HG02763 (cell line): ENCODE measurements around the gene SOX5.
"Not testable (repeated sequence)": the region's sequence is repeated elsewhere in the genome, so short reads cannot be mapped to it uniquely, and the experiment has no call there.

Source experiments
- ATAC-seq: cut with Tn5 transposase; IDR thresholded peaks from one replicate; pipeline ENCODE4 v1.9.1; 2021; ENCODE audit warnings: mild to moderate bottlenecking, moderate library complexity; ENCODE audit not compliant: unreplicated experiment

Gene SOX5

DNA sequence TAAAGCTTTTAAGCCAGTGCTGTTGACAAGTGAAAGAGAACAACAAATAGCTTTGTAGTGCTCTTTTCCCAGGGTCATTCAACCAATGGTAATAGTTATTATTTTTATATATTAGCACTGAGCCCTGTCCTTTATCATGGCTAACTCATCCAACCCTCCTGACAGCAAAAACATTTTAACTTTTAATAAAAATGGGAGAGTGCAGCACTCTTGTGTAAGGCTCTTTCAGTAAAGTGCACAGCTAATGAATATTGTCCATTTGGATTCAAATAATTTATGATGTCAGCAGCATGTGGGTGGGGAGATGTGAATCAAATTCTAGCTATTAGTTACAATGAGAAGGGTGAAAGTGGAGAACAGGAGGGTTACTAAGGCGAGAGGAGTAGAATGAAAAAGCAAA lies 185.7 kb downstream of the SOX5 start:
- no peak for ATAC-seq

DNA sequence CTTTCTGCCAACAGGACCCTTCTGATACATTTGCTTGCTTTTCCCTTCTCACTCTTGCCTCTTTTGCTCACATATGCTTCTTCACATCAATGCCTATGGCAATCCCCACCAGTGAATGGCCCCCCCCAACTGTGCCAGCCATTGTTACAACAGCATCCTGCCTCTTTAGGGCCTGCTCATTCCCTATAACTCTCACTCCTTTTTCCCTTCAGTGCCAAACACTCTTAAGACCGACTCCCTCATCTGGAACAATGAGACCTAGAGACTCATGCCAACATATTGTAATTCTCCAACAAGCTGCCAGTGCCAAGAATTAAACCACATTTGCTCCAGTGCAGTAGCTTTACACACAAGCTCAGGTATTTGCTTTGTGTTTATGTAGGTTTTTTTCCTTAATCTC lies 189.0 kb downstream of the SOX5 start:
- ATAC-seq = no peak

DNA sequence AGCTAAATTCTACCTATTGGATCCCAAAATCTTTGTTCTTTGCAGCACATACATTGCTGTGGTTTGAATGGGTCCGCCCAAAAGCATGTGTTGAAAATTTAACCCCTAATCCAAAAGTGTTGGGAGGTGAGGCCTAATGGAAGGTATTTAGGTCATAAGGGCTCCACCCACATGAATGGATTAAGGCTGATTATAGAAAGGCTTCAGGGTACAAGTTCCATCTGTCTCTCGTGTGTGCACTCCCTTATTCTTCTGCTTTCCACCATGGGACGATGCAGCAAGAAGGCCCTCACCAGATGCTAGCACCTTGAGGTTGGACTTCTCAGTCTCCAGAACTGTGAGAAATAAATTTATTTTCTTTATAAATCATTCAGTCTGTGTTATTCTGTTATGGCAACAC lies 190.9 kb downstream of the SOX5 start:
- no peak for ATAC-seq

DNA sequence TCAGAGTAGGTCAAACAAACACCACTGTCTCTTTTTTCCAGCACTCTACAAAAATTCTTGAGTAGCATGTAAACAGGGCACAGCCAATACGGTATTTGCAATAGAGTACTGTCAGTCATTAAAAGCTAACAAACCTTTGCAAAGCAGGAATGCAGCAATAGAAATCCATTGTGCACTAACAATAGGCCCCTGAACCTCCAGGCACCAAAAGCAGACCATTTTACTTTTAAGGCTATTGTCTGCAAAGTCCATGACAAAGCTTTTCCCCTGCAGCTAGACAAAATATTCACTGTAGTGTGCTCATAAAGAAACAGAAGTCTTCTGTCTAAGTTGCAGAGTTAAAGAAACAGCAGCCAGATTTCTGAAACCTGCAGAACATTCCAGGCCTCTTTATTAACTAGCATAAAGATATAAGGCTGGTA lies 191.9 kb downstream of the SOX5 start:
- ATAC-seq = no peak

DNA sequence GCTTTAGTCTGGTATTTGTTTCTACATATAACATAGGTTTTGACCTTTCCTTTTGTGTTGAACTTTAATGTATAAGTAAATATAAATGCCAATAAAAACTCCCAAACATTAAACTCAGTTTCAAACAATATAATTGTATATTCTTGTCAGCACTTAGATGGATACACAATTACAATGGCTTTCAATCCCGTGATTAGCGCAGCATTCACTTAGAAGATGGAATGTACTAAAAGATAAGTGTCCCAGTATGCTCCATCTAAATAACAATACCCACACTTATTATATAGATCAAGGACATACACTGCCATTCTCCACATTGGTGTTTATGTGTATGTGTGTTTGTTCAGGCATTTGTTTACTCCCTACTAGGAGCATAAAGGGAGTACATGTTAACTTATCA lies 193.1 kb downstream of the SOX5 start:
- ATAC-seq = no peak

DNA sequence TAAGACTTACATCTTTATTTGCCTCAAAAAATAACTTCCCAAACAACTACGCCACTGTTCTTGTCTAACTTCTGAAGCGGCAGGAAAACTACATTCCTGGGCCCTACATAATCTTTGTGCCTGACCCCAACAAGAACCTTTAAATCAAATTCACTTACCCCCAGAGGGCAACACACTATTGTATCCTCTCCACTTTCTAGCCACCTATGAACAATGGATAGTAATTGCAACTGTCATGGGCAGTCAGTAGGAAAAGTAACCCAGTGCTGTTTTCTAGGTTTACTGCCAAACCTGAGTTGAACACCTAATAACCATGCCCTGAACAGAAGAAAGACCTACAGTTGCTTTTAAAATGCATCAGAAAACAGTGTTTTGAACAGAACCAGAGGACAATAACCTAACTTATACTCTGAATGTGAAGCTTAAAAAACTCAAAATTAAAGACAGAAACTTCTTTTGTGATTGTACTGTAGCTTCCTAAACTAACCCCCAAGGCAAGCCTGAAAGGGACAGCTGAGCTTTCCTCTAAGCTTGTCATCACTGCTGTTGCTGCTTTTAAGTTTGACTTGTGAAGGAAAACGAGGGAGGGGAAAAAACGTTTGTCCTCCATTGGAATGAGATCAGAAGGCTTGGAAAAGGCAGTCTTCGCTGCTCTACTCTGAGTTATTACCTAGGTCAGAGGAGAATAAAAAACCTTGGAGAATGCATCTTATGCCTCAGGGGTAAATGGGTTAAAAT lies 195.7 kb downstream of the SOX5 start:
- ATAC-seq = no peak

DNA sequence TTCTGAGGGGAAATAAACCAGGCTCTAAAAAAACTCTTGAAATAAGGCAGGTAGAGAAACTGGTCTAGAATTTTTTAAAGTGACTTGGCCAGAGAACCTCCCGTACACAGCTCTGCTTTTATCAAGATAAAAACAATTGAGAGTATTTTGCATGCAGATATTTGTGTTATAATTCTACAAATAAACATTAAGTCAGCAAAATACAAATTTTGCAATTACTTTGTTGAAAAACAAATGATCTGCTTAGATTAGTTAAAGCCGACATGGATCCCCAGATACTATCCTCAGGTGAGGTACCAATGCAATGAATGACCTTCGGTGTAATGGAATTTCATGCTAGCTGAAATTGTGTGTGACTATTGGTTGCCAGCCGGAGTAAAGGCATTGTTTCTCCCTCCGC lies 197.2 kb downstream of the SOX5 start:
- ATAC-seq = no peak

DNA sequence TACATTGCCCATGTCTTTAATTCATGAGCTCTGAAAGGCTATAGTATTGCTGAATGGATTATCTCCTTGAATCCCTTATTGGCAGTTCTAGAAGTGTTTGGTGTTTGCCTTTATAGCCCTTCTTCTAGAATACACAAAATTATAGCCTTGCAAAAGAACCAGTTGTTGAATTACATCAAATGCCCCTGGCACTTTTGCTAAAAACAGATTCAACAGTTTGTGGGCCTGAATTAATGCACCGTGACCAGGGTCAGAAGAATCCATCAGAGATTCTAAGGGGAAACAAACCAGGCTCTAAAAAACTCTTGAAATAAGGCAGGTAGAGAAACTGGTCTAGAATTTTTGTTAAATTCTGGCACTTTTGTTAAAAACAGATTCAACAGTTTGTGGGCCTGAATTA lies 197.8 kb downstream of the SOX5 start:
- no peak for ATAC-seq

DNA sequence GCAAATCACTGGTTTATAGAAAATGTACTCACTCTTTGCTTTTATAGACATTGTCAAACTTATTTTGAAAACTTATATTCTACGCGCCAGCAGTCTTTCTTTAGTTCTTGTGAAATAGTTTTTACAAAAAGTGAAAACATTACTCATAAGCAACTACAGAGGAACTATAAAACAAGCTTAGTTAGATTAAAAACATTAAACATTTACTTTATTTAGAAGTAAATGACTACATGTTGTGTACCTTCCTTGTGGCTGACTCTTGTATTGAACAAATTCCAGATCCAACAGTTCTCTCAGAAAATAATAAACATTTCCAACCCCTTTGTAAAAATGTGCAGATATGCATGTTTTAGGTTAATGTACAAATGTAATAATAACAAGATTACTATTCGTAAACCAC lies 198.5 kb downstream of the SOX5 start:
- ATAC-seq = no peak

DNA sequence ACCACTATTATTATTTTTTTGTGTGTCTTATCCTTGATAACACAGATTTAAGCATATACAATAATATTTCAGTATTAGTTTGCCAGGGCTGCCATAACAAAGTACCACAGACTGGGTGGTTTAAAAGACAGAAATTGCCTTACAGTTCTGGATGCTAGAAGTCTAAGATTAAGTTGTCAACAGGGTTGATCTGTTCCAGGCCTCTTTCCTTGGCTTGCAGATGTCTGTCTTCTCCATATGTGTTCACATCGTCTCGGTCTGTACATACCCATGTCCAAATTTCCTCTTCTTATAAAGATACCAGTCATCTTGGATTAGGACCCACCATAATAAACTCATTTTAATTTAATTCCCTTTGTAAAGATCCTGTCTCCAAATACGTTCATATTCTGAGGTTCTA lies 204.8 kb downstream of the SOX5 start:
- no peak for ATAC-seq

DNA sequence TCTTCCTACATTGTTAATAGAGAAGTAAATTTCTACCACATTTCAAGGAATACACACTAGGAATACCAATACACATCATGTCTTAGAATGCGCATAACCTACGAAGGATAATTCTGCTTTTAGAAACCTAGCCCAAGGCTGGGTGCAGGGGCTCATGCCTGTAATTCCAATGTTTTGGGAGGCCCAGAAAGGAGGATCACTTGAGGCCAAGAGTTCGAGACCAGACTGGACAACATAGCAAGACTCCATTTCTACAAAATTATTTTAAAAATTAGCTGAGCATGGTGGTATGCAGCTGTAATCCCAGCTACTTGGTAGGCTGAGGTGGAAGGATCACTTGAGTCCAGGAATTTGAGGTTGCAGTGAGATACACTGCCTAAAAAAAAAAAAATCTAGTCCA lies 206.9 kb downstream of the SOX5 start:
- no peak for ATAC-seq

DNA sequence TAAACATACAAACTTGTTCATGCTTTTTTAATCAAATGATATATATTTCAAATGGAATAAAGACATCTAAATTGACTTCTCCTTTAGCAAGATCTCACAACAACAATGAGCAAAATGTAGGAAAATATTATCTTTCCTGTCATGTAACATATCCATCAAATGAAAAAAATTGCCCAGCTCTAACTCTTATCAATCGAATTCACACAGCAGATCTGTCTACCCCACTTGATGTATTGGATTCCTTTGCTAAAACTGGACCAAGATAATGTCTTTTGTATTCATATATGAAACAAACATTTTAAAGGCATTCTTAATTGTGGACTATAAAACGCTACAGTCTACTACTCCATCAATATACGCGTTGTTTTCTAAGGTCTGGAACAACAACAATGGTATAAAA lies 218.0 kb downstream of the SOX5 start:
- no peak for ATAC-seq

DNA sequence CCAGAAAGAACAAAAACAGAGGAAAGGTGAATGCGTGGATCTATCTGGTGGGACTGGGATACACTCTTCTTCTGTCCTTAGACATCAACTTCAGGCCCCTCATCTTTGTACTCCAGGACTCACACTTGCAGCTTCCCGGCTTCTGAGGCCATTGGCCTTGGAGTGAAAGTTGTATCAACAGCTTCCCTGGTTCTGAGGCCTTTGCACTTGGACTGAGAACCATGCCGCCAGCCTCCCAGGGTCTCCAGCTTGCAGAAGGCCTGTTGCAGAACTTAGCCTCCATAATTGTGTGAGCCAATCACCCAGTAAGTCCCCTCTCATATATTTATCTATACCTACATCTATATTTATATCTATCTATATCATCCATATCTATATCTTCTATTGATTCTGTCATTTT lies 218.4 kb downstream of the SOX5 start:
- no peak for ATAC-seq

DNA sequence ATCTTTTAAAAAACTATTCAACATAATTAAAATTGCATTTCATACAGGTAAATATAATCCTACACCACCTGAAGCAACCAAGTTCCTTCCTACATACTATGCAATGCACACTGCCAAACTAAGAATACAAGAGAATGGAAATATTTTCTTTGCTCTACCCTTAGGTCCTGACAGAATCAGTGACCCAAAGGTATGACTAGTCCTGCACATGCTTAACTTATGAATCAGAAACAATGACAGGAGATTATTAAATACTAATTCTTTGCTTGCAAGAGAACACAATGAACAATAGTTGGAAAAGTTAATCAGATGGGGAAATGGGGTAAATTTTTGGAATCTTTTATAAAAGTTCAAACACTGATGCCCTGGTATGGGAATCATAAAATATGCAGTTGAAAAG lies 220.1 kb downstream of the SOX5 start:
- no peak for ATAC-seq

DNA sequence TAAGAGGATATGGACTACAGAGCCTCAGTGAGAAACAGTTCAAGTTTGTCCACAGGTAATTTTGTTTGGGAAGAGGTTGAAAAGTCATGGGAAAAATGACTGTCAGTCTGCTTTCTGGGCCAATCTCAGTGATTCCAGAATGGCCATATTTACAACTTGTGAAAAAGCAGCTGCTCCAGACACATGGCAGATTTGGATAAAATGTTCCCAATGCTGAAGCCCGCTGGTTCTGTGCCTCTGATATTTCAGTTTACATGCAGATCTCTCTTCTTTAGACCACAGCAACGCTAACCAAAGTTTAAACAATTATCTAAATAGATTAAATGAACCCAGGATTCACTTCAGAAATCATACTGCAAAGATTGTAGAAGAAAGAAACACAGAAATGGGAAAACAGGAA lies 222.8 kb downstream of the SOX5 start:
- ATAC-seq = no peak

DNA sequence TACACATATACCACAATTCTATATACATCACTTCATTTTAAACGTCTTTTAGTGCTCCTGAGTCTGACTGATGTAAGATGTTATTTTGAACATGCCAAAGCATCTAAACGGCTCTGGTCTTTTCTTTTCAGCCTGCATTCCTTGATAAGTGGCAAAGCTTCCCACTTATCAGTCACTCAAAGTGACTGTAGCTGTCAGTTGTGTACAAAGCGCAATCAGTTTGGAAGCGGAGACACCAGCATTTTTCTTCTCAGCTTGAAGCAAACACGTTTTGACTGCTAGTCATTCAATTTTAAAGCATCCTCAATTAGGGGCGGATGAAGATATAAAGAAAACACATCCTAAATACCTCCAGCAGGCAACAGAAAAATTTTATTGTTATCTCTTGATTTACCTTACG lies 226.8 kb downstream of the SOX5 start:
- no peak for ATAC-seq

DNA sequence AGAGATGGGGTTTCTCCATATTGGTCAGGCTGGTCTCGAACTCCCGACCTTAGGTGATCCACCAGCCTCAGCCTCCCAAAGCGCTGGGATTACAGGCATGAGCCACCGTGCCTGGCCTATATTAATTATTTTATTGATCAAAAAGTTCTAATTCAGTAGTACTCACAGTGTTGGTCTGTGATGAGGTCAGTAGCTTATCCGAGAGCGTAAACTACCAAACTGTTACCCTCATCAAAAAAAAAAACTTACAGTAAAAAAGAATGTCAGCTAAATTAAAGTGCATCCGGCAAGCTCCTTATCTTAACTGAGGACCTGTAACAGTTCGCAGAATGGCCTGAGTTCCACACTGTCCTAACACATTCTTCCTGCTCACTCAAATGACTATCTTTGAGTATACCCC lies 228.2 kb downstream of the SOX5 start:
- no peak for ATAC-seq

DNA sequence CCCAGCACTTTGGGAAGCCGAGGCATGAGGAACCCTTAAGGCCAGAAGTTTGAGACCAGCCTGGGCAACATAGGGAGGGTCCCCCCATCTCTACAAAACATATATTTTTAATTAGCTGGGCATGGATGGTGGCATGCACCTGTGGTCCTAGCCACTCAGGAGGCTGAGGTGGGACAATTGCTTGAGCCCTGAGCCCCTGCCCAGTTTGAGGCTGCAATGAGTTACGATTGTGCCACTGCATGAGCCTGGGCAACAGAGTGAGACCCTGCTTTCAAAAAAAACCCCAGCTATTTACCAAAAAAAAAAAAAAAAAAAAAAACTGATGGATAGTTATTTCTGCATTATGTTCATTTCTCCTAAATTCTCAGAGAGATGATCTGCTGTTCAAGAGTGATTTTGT lies 230.0 kb downstream of the SOX5 start:
- no peak for ATAC-seq

DNA sequence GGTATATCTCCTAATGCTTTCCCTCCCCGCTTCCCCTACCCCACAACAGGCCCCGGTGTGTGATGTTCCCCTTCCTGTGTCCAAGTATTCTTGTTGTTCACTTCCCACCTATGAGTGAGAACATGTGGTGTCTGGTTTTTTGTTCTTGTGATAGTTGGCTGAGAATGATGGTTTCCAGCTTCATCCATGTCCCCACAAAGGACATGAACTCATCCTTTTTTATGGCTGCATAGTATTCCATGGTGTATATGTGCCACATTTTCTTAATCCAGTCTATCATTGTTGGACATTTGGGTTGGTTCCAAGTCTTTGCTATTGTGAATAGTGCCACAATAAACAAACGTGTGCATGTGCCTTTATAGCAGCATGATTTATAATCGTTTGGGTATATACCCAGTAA lies 239.1 kb downstream of the SOX5 start:
- ATAC-seq = not testable (repeated sequence)

DNA sequence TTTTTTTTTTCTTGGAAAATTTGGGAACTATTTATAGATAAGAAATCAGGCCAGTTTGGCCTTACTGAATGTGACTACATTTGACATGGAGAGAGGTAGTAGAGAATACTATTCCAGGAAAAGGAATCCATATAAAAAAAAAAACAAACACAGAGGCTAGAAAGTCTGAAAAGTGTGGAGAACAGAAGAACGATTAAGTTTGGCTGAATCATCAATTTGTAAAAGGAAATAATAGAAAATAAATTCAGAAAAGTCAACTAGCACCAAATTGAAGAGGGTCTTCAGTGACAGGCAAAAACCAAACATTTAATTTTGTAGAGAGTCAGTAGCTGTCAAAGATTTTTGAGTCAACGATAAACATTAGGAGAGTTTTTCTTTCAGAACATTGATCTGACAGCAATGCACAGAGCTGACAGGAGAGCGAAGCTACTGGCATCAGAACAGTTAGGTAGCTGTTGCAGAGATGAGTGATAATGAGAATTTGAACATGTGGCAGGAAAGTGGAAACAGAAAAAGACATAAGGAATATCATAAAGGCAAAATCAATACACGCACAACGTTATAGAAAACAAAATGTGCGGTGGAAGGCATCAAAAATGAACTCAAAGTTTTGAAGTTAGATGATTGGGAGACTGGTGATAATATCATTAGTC lies 241.2 kb downstream of the SOX5 start:
- no peak for ATAC-seq

DNA sequence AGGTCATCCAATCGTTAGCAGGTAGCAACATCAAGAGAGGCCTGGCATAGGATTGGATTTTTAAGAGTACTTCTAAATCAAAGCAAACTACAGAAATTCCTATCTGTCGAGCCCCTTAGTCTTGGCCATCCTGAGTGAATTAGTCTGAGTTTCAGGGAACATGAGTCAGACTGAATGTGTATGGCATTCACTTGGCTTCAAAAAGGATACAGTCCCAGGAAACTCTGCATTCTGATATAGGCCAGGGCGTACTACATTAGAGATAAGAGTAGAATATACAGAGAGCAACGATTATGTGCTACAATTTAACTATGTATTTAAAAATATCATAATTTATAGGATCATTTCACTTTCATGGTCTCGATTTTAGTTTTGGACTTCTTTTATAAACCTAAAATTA lies 242.2 kb downstream of the SOX5 start:
- ATAC-seq = no peak

DNA sequence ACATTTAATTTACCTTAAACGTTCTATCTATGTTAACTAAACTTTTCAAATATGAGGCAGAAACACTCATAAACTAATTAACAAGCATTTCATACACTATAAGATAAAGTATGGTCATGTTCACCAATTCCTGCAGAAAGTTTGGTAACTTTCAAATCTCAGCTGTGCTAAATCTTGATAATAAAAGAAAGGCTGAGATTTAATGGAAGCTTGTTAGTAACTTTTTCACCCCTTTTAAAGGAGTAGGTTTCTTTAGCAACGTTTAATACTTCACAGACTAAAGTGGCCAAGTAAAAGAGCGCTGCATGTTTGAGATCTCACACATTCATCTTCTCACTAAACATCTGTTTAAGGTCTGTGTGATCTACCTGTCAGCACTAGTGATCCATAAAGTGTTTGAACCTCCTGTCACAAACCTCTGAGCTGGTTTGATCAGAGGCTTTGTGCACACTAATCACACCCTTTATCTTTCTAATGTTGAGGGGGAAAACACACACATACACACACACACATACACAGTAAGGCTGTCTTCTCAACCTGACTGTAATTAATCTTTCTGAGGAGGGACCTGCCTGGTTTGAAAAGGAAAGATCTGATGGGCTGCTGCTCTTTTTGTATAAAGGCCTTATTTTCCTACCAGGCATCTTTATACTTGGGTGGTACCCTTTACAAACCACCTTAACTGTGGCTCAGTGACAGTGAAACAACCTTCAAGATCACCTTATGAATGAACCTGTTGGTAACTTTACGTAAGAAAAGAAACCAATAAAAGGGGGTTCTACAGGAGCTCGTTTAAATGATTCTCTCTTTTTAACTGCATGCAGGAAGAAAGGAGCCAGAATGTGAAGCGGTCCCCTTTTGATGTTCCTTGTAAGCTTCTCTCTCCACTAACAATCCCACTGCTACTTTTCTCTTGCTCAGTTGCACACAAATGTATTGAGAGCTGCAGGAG lies 244.2 kb downstream of the SOX5 start:
- no peak for ATAC-seq
